Gastrocnemius medialis (tissue), 4 donors: Measurements from ENCODE around the gene UCKL1.

Experiments
- CTCF ChIP-seq, 5 experiments: fragments of 450-650 bp in 3 of 5; fragments of 200-600 bp in 2 of 5; sonication (generic) in 2 of 5; IDR thresholded peaks in 4 of 5; conservative IDR thresholded peaks in 1 of 5; 1 replicate in 4 of 5; 2 replicates in 1 of 5; pipeline ENCODE4 v1.5.1; 2016 to 2019; ENCODE audit warnings: antibody characterized with exemption in 5 of 5, mild to moderate bottlenecking in 3 of 5, moderate library complexity in 3 of 5
- POLR2A ChIP-seq, 2 donors: fragments of 450-650 bp; IDR thresholded peaks; one replicate each; pipeline ENCODE4 v1.6.1; 2017; ENCODE audit warnings: antibody characterized with exemption in 2 of 2, mild to moderate bottlenecking in 2 of 2, moderate library complexity in 2 of 2

- TF ChIP-seq CTCF (IDR thresholded peaks at IDR 0.05 in 4 of 5, conservative IDR thresholded peaks at IDR 0.05 in 1 of 5) (no peak), POLR2A (IDR thresholded peaks at IDR 0.05) (no peak)
Measured at GRCh38 chr20:63976980-63977738, 20.9 kb upstream of the UCKL1 start.
